HepG2 (cell line): ENCODE data around the gene LMNA. TPM values are rescaled to one million over a fixed set of nuclear protein-coding genes. Genes with fewer than 3 reads are reported as not detected.

Experiments
- ATF6 ChIP-seq: sonication (generic); formaldehyde crosslinking; conservative IDR thresholded peaks from 2 replicates; pipeline ENCODE4 v1.4.0; 2020; ENCODE audit warnings: missing genetic modification reagents
- CHCHD3 ChIP-seq: sonication (generic); formaldehyde crosslinking; IDR thresholded peaks from 2 replicates; pipeline ENCODE4 v1.8.0; 2022; ENCODE audit warnings: mild to moderate bottlenecking, missing genetic modification reagents, moderate library complexity
- GATAD2A ChIP-seq: IDR thresholded peaks from 2 replicates; pipeline ENCODE4 v1.6.1; 2016
- HDAC1 ChIP-seq: sonication (generic); formaldehyde crosslinking; IDR thresholded peaks from 2 replicates; pipeline ENCODE4 v1.5.1; 2020; ENCODE audit warnings: mild to moderate bottlenecking, missing genetic modification reagents
- KLF15 ChIP-seq: sonication (generic); formaldehyde crosslinking; IDR thresholded peaks from 2 replicates; pipeline ENCODE4 v1.8.1; 2023; ENCODE audit warnings: borderline replicate concordance, mild to moderate bottlenecking, inconsistent platforms, missing genetic modification reagents, mixed read lengths
- MIER3 ChIP-seq: IDR thresholded peaks from 2 replicates; pipeline ENCODE4 v1.6.1; 2016; ENCODE audit warnings: missing compliant biosample characterization, borderline replicate concordance
- PHF8 ChIP-seq: sonication (generic); formaldehyde crosslinking; IDR thresholded peaks from 2 replicates; pipeline ENCODE4 v1.5.0; 2020; ENCODE audit warnings: missing genetic modification reagents
- SKI ChIP-seq: fragments of 450-650 bp; IDR thresholded peaks from one replicate; pipeline ENCODE4 v1.6.1; 2018; ENCODE audit warnings: mild to moderate bottlenecking; ENCODE audit not compliant: partially characterized antibody
- ZNF121 ChIP-seq: sonication (generic); formaldehyde crosslinking; IDR thresholded peaks from 2 replicates; pipeline ENCODE4 v1.5.0; 2020; ENCODE audit warnings: mild to moderate bottlenecking, missing genetic modification reagents
- ZNF414 ChIP-seq: sonication (generic); formaldehyde crosslinking; IDR thresholded peaks from 2 replicates; pipeline ENCODE4 v1.5.0; 2020; ENCODE audit warnings: missing genetic modification reagents
- ZNF710 ChIP-seq: sonication (generic); formaldehyde crosslinking; IDR thresholded peaks from 2 replicates; pipeline ENCODE4 v1.5.0; 2020; ENCODE audit warnings: mild to moderate bottlenecking, missing genetic modification reagents, borderline replicate concordance
- polyA plus RNA-seq, 8 experiments: library from polyadenylated mRNA; depleted of rRNA in 3 of 8; stranded (reverse) in 7 of 8; unstranded in 1 of 8; fragments of >200 nt; fragmentation: Illumina TruSeq in 4 of 8; extraction: Trizol in 4 of 8; gene quantifications; 2 replicates each; pipeline versions ENCODE4 v1.2.1 to v1.2.3, GENCODE V29; 2011 to 2016; ENCODE audit warnings: low read depth in 4 of 8, missing spikeins in 1 of 8, mixed read lengths in 1 of 8; ENCODE audit not compliant: insufficient read depth in 1 of 8
- total RNA-seq, 5 experiments: library from RNA; depleted of rRNA; stranded (reverse); fragments of >200 nt; fragmentation: Illumina TruSeq; extraction: Trizol; gene quantifications; 2 replicates each; pipeline ENCODE4 v1.2.3, GENCODE V29; 2016; ENCODE audit warnings: low read depth in 1 of 5
- TF ChIP-seq, protein P1 (sequence below): IDR thresholded peaks from 2 replicates; pipeline ENCODE4 v1.6.1; 2016; ENCODE audit warnings: mild to moderate bottlenecking, missing biosample characterization, missing genetic modification reagents
- TF ChIP-seq, protein P2 (sequence below): sonication (generic); formaldehyde crosslinking; IDR thresholded peaks from 2 replicates; pipeline ENCODE4 v1.4.0; 2020; ENCODE audit warnings: missing genetic modification reagents
- TF ChIP-seq, protein P3 (sequence below): sonication (generic); formaldehyde crosslinking; conservative IDR thresholded peaks from 2 replicates; pipeline ENCODE4 v1.4.0; 2020; ENCODE audit warnings: missing genetic modification reagents
- TF ChIP-seq, protein P4 (sequence below): sonication (generic); formaldehyde crosslinking; IDR thresholded peaks from 2 replicates; pipeline ENCODE4 v1.5.0; 2020; ENCODE audit warnings: mild to moderate bottlenecking, missing genetic modification reagents, borderline replicate concordance

The LMNA gene
- total and polyA plus RNA-seq, 2 of the 13 experiments (the other 11 are each of a cell fraction or from before 2014, with no cell fraction given), result 107 to 225 TPM

GRCh38 chr1:156129687-156130577 lies 15.4 kb downstream of the LMNA start (continued):
- TF ChIP-seq, protein P1, sequence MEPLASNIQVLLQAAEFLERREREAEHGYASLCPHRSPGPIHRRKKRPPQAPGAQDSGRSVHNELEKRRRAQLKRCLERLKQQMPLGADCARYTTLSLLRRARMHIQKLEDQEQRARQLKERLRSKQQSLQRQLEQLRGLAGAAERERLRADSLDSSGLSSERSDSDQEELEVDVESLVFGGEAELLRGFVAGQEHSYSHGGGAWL (CRISPR knock-in tag), result peak; percentile 55; the same call in 1 of the 2 replicates
- TF ChIP-seq, protein P2, sequence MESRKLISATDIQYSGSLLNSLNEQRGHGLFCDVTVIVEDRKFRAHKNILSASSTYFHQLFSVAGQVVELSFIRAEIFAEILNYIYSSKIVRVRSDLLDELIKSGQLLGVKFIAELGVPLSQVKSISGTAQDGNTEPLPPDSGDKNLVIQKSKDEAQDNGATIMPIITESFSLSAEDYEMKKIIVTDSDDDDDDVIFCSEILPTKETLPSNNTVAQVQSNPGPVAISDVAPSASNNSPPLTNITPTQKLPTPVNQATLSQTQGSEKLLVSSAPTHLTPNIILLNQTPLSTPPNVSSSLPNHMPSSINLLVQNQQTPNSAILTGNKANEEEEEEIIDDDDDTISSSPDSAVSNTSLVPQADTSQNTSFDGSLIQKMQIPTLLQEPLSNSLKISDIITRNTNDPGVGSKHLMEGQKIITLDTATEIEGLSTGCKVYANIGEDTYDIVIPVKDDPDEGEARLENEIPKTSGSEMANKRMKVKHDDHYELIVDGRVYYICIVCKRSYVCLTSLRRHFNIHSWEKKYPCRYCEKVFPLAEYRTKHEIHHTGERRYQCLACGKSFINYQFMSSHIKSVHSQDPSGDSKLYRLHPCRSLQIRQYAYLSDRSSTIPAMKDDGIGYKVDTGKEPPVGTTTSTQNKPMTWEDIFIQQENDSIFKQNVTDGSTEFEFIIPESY (CRISPR knock-in tag), result peak; percentile 41
- no peak for TF ChIP-seq ZNF121 (CRISPR knock-in tag)
- TF ChIP-seq, protein P3, sequence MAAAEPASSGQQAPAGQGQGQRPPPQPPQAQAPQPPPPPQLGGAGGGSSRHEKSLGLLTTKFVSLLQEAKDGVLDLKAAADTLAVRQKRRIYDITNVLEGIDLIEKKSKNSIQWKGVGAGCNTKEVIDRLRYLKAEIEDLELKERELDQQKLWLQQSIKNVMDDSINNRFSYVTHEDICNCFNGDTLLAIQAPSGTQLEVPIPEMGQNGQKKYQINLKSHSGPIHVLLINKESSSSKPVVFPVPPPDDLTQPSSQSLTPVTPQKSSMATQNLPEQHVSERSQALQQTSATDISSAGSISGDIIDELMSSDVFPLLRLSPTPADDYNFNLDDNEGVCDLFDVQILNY (CRISPR knock-in tag), result no peak
- peak; percentile 46 for TF ChIP-seq SKI
- TF ChIP-seq, protein P4, sequence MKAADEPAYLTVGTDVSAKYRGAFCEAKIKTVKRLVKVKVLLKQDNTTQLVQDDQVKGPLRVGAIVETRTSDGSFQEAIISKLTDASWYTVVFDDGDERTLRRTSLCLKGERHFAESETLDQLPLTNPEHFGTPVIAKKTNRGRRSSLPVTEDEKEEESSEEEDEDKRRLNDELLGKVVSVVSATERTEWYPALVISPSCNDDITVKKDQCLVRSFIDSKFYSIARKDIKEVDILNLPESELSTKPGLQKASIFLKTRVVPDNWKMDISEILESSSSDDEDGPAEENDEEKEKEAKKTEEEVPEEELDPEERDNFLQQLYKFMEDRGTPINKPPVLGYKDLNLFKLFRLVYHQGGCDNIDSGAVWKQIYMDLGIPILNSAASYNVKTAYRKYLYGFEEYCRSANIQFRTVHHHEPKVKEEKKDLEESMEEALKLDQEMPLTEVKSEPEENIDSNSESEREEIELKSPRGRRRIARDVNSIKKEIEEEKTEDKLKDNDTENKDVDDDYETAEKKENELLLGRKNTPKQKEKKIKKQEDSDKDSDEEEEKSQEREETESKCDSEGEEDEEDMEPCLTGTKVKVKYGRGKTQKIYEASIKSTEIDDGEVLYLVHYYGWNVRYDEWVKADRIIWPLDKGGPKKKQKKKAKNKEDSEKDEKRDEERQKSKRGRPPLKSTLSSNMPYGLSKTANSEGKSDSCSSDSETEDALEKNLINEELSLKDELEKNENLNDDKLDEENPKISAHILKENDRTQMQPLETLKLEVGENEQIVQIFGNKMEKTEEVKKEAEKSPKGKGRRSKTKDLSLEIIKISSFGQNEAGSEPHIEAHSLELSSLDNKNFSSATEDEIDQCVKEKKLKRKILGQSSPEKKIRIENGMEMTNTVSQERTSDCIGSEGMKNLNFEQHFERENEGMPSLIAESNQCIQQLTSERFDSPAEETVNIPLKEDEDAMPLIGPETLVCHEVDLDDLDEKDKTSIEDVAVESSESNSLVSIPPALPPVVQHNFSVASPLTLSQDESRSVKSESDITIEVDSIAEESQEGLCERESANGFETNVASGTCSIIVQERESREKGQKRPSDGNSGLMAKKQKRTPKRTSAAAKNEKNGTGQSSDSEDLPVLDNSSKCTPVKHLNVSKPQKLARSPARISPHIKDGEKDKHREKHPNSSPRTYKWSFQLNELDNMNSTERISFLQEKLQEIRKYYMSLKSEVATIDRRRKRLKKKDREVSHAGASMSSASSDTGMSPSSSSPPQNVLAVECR (CRISPR knock-in tag), result peak; percentile 78; the same call in 1 of the 2 replicates
- peak; percentile 95 for TF ChIP-seq GATAD2A (CRISPR knock-in tag)
- no peak for TF ChIP-seq PHF8 (CRISPR knock-in tag)
- TF ChIP-seq HDAC1 (CRISPR knock-in tag), result peak; percentile 65
- TF ChIP-seq ZNF710, result peak; percentile 99
- peak; percentile 70 for TF ChIP-seq MIER3 (CRISPR knock-in tag)
- peak; percentile 91 for TF ChIP-seq ZNF414 (CRISPR knock-in tag)
- no peak for TF ChIP-seq CHCHD3 (CRISPR knock-in tag)
- no peak for TF ChIP-seq KLF15 (CRISPR knock-in tag)
- TF ChIP-seq ATF6 (CRISPR knock-in tag), result 0 out of 2 replicates have a peak, but pooled peaks have one; percentile 42
